B cell (primary cell): Measurements from ENCODE around the gene STAT5B. TPM values are rescaled to one million over a fixed set of nuclear protein-coding genes. Genes with fewer than 3 reads are reported as not detected.
A peak's percentile ranks its signal among the peaks of the same experiment; 100 is the strongest.

ENCODE experiments used
- ATAC-seq: fragments of 200-7000 bp; cut with Tn5 transposase; one replicate; pipeline ENCODE4 v1.10.0; 2021; ENCODE audit warnings: low read depth, mild to moderate bottlenecking, moderate number of reproducible peaks, moderate library complexity
- CTCF ChIA-PET: fragments of 350-600 bp; sonication (Branson Sonifier 250); formaldehyde crosslinking; loops from one replicate; lab custom pipeline; 2021; ENCODE audit warnings: antibody characterized with exemption, inconsistent platforms; lab: Charles Lee
- POLR2A ChIA-PET: fragments of 350-600 bp; sonication (Branson Sonifier 250); formaldehyde crosslinking; loops from one replicate; lab custom pipeline; 2021; ENCODE audit warnings: antibody characterized with exemption; lab: Charles Lee
- DNase-seq: peaks from one replicate; pipeline ENCODE4 v3.0.0; 2013
- H2AFZ ChIP-seq: 2 replicates; pipeline ENCODE4 v1.6.1; 2012; ENCODE audit warnings: mild to moderate bottlenecking, low read depth, low read length; ENCODE audit not compliant: insufficient read depth, poor library complexity, severe bottlenecking
- H3K27ac ChIP-seq, 2 donors: 1 replicate in 1 of 2; 2 replicates in 1 of 2; pipeline ENCODE4 v1.5.1; 2012 to 2013; ENCODE audit warnings: low read length in 2 of 2, mild to moderate bottlenecking in 2 of 2, moderate library complexity in 1 of 2
- H3K27me3 ChIP-seq, 4 experiments: fragments of 200-600 bp in 1 of 4; sonication (generic) in 1 of 4; replicated peaks in 1 of 4; 1 replicate in 2 of 4; 2 replicates in 2 of 4; pipeline versions ENCODE4 v1.6.1 to v1.7.0; 2013 to 2016; ENCODE audit warnings: low read length in 3 of 4, mild to moderate bottlenecking in 2 of 4, mixed read lengths in 1 of 4, moderate library complexity in 1 of 4; ENCODE audit not compliant: insufficient read depth in 4 of 4, control insufficient read depth in 3 of 4; ENCODE audit errors: control extremely low read depth in 1 of 4
- H3K36me3 ChIP-seq, 2 experiments: replicated peaks in 1 of 2; 1 replicate in 1 of 2; 2 replicates in 1 of 2; pipeline versions ENCODE4 v1.6.1 to v1.7.1; 2013; ENCODE audit warnings: low read length in 1 of 2; ENCODE audit not compliant: insufficient read depth in 2 of 2, control insufficient read depth in 1 of 2; ENCODE audit errors: control extremely low read depth in 1 of 2, extremely low read depth in 1 of 2
- H3K4me1 ChIP-seq, 2 donors: fragments of 200-600 bp in 1 of 2; sonication (generic) in 1 of 2; 1 replicate in 1 of 2; 2 replicates in 1 of 2; pipeline versions ENCODE4 v1.5.1 to v1.6.1; 2013 to 2017; ENCODE audit warnings: low read length in 2 of 2; ENCODE audit not compliant: control insufficient read depth in 2 of 2, insufficient read depth in 2 of 2
- H3K4me2 ChIP-seq: replicated peaks from 2 replicates; pipeline ENCODE3; 2012; ENCODE audit warnings: mild to moderate bottlenecking, low read depth, low read length; ENCODE audit not compliant: poor library complexity, severe bottlenecking
- H3K4me3 ChIP-seq, 5 experiments: fragments of 200-600 bp in 1 of 5; sonication (generic) in 1 of 5; 1 replicate in 3 of 5; 2 replicates in 2 of 5; pipeline versions ENCODE4 v1.5.1 to v1.7.0; 2011 to 2016; ENCODE audit warnings: low read length in 4 of 5, mild to moderate bottlenecking in 4 of 5, low read depth in 2 of 5, control low read depth in 1 of 5, moderate library complexity in 1 of 5; ENCODE audit not compliant: insufficient read depth in 1 of 5; ENCODE audit errors: control extremely low read depth in 1 of 5, extremely low read depth in 1 of 5
- H3K79me2 ChIP-seq: fragments of 200-600 bp; sonication (generic); one replicate; pipeline ENCODE4 v1.6.0; 2016; ENCODE audit warnings: low read length; ENCODE audit not compliant: control insufficient read depth, insufficient read depth
- H3K9ac ChIP-seq: fragments of 200-600 bp; sonication (generic); 2 replicates; pipeline ENCODE4 v1.6.1; 2017; ENCODE audit warnings: mild to moderate bottlenecking, low read length, moderate library complexity
- H3K9me3 ChIP-seq, 3 donors: one replicate each; pipeline versions ENCODE4 v1.6.1 to v1.7.1; 2013; ENCODE audit warnings: low read length in 2 of 3; ENCODE audit not compliant: control insufficient read depth in 2 of 3, insufficient read depth in 1 of 3; ENCODE audit errors: control extremely low read depth in 1 of 3
- H4K20me1 ChIP-seq: 2 replicates; pipeline ENCODE4 v1.6.0; 2012; ENCODE audit warnings: mild to moderate bottlenecking, low read length; ENCODE audit not compliant: insufficient read depth, control insufficient read depth, poor library complexity, severe bottlenecking
- H3K27ac Mint-ChIP-seq: one replicate; pipeline ENCODE4 v1.8.0; 2021; ENCODE audit warnings: mixed read lengths
- H3K27me3 Mint-ChIP-seq: one replicate; pipeline ENCODE4 v1.8.0; 2021; ENCODE audit warnings: mixed read lengths
- H3K4me1 Mint-ChIP-seq: one replicate; pipeline ENCODE4 v1.8.0; 2021; ENCODE audit warnings: mixed read lengths
- H3K4me3 Mint-ChIP-seq: one replicate; pipeline ENCODE4 v1.8.0; 2021; ENCODE audit warnings: mixed read lengths
- H3K9me3 Mint-ChIP-seq: one replicate; pipeline ENCODE4 v1.8.0; 2022; ENCODE audit warnings: mixed read lengths; ENCODE audit not compliant: insufficient read depth
- CTCF ChIP-seq: fragments of 200-600 bp; IDR thresholded peaks from one replicate; pipeline ENCODE4 v1.8.0; 2022; ENCODE audit warnings: antibody characterized with exemption, mild to moderate bottlenecking
- EZH2 ChIP-seq: IDR thresholded peaks from 2 replicates; pipeline ENCODE4 v1.6.1; 2012; ENCODE audit warnings: borderline replicate concordance, low read depth, mild to moderate bottlenecking, moderate library complexity, low read length; ENCODE audit not compliant: insufficient read depth, poor library complexity, severe bottlenecking
- WGBS: methylation state at CpG from one replicate; pipeline ENCODE4 v1.1.5; 2013; ENCODE audit warnings: missing lambda C conversion rate; ENCODE audit not compliant: insufficient coverage; 5-methylcytosine and 5-hydroxymethylcytosine counted together
- intact Hi-C: fragments of 100-400 bp; cut with micrococcal nuclease; formaldehyde crosslinking; loops from one replicate; pipeline ENCODE4 v1.10.0; 2022
- polyA plus RNA-seq: library from polyadenylated mRNA; depleted of rRNA; stranded (reverse); fragments of >200 nt; gene quantifications from 2 replicates; pipeline ENCODE4 v1.2.3, GENCODE V29; 2012
- total RNA-seq, 2 donors: library from RNA; stranded (reverse); fragments of 120-200 nt in 1 of 2; gene quantifications; 1 replicate in 1 of 2; 2 replicates in 1 of 2; pipeline versions ENCODE4 v1.2.3 to v1.2.4, GENCODE V29; 2013 to 2022

The STAT5B gene
- total and polyA plus RNA-seq, 2 donors (not counting 1 experiment from before 2014, with no cell fraction given): 70.0 to 103 TPM

DNA sequence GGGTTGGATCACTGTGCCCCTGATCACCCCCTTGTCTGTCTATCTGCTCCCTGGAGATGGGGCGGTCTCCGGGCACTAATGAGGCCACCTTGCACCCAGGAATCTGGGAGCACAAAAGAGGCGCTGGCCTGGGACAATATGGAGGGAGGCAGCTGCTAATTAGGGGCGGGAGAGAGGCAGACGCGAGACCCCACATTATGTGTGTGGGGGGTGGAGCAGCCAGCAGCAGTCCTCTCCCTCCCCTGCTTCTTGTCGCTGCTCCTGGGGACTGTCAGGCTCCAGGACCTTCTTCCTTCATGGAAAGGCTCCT, 90.6 kb downstream of the STAT5B start:
- no peak overlapping the region for H3K9ac ChIP-seq
- Mint-ChIP-seq H3K4me1 (peaks cover 37% of the 10 kb centered on the region), H3K4me3 (peak overlapping the region; percentile 93), H3K27ac (no peak overlapping the region), H3K27me3 (no peaks in the 10 kb centered on the region), H3K9me3 (no peaks in the 10 kb centered on the region)
- POLR2A ChIA-PET: interaction anchor here (2.5 kb wide), 1 partner anchor 9 kb away, joined by 11 read pairs; the partner anchor contains the start of gene GHDC
- peaks cover 0 to 4% (median 0%) of the 10 kb centered on the region in 3 donors for H3K9me3 ChIP-seq
- H3K4me1 ChIP-seq: peaks cover 24 to 36% of the 10 kb centered on the region in 2 donors
- no peaks in the 10 kb centered on the region for H3K79me2 ChIP-seq
- H2AFZ ChIP-seq: no peak overlapping the region
- no peak overlapping the region for H3K27ac ChIP-seq
- H3K36me3 ChIP-seq: peaks cover 0 to 1% of the 10 kb centered on the region in 2 experiments
- CTCF ChIA-PET: interaction anchor here (1.4 to 2.5 kb wide), 3 partner anchors 13 to 125 kb away, joined by 3 to 7 read pairs (median 4); no protein-coding TSS in a partner anchor
- TF ChIP-seq EZH2: no peak
- TF ChIP-seq CTCF: no peak
- intact Hi-C loops: no loop called here
- ATAC-seq: no peak
- no peak for DNase-seq
- H3K4me2 ChIP-seq: no peak overlapping the region
- H4K20me1 ChIP-seq: no peaks in the 10 kb centered on the region
- 97% methylated on average over 3 of the region's 7 CpGs for WGBS
- no peak overlapping the region for H3K4me3 ChIP-seq
- H3K27me3 ChIP-seq: peaks cover 0 to 7% (median 0%) of the 10 kb centered on the region in 4 experiments
